Measurements from ENCODE around the gene PCAT6. TPM values are rescaled to one million over a fixed set of nuclear protein-coding genes. Genes with fewer than 3 reads are reported as not detected.

The PCAT6 gene
- total RNA-seq (2021) (0.84 and 1.7 TPM in 2 replicates), Bru-seq, nascent RNA (percentile 18 among the genes with signal in this experiment), BruChase-seq, experiment 1, labeled RNA remaining after a 2-hour chase (percentile 28 among the genes with signal in this experiment), BruChase-seq, experiment 2, labeled RNA remaining after a 6-hour chase (not detected)
- long read RNA-seq, partial matches to known transcripts, result 0 of 2 reads
- long read RNA-seq, other reads (novel, unspliced or antisense), result 2 of 2 reads

GRCh38 chr1:202810615-202811295 is at the start of gene PCAT6:
Gene PCAT6, plus strand, starts transcription at chr1:202810954.
- BruUV-seq (replicated peaks), result no TSS peak
- CTCF ChIA-PET, result no interaction called here
- no peak for TF ChIP-seq EZH2 (IDR thresholded peaks at IDR 0.05; ENCODE audit: borderline replicate concordance, low read depth, low read length, poor library complexity, severe bottlenecking)
- TF ChIP-seq, protein P1, sequence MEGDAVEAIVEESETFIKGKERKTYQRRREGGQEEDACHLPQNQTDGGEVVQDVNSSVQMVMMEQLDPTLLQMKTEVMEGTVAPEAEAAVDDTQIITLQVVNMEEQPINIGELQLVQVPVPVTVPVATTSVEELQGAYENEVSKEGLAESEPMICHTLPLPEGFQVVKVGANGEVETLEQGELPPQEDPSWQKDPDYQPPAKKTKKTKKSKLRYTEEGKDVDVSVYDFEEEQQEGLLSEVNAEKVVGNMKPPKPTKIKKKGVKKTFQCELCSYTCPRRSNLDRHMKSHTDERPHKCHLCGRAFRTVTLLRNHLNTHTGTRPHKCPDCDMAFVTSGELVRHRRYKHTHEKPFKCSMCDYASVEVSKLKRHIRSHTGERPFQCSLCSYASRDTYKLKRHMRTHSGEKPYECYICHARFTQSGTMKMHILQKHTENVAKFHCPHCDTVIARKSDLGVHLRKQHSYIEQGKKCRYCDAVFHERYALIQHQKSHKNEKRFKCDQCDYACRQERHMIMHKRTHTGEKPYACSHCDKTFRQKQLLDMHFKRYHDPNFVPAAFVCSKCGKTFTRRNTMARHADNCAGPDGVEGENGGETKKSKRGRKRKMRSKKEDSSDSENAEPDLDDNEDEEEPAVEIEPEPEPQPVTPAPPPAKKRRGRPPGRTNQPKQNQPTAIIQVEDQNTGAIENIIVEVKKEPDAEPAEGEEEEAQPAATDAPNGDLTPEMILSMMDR (conservative IDR thresholded peaks at IDR 0.05; ENCODE audit: low read depth, low read length), result no peak

DNA sequence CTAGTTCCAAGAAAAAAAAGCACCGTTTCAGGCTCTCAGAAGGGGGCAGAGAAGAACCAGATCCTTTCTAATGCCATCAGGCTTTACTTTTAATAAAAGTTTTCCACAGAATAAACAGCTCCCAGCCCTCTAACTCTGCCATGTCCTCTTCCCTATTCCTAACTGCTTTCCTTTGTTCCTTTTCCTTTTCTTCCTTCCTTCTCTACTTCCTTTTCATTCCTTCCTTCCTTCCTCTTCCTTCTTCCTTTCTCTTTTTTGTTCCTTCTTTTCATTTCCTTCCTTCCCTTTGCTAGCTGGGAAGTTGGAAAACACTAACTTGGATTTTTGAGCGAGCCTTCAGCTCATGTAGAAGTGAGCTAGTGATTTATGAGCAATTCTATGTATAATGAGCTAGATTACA is 48.7 kb upstream of the PCAT6 start:
- no peak overlapping the region for H3K4me3 ChIP-seq (ENCODE audit: low read depth, low read length, poor library complexity, severe bottlenecking)
- POLR2A ChIA-PET (ENCODE audit: low non-redundant PET), result interaction anchor here (0.7 kb wide), 1 partner anchor 21 kb away, joined by 3 read pairs; no protein-coding TSS in a partner anchor
- TF ChIP-seq EZH2 (IDR thresholded peaks at IDR 0.05; ENCODE audit: borderline replicate concordance, low read depth, low read length, poor library complexity, severe bottlenecking), result no peak
- TF ChIP-seq, protein P1 (conservative IDR thresholded peaks at IDR 0.05; ENCODE audit: low read depth, low read length), result no peak

More at GRCh38 chr1:202810615-202811295, at the start of gene PCAT6:
- DNase-seq (ENCODE audit: low spot score), result peak; percentile 97
- POLR2A ChIA-PET (ENCODE audit: low non-redundant PET), result no interaction called here
- H3K27me3 ChIP-seq (replicated peaks; ENCODE audit: insufficient read depth, low read depth, low read length, poor library complexity), result peaks cover 2% of the 10 kb centered on the region
- H3K36me3 ChIP-seq (ENCODE audit: insufficient read depth, low read length, poor library complexity, severe bottlenecking), result no peaks in the 10 kb centered on the region
- peak within 1 kb of the TSS; percentile 65 for H3K4me3 ChIP-seq (ENCODE audit: low read depth, low read length, poor library complexity, severe bottlenecking)
- H3K9me3 ChIP-seq (ENCODE audit: low read depth, low read length, poor library complexity, severe bottlenecking), result no peaks in the 10 kb centered on the region
- H3K4me1 ChIP-seq (ENCODE audit: insufficient read depth, low read length, poor library complexity, severe bottlenecking), result peaks cover 5% of the 10 kb centered on the region
- H3K27ac ChIP-seq (ENCODE audit: low read depth, low read length, poor library complexity, severe bottlenecking), result peak within 1 kb of the TSS; percentile 71
- intact Hi-C loops (cut with micrococcal nuclease; ENCODE audit: unreplicated experiment), result no loop called here

DNA sequence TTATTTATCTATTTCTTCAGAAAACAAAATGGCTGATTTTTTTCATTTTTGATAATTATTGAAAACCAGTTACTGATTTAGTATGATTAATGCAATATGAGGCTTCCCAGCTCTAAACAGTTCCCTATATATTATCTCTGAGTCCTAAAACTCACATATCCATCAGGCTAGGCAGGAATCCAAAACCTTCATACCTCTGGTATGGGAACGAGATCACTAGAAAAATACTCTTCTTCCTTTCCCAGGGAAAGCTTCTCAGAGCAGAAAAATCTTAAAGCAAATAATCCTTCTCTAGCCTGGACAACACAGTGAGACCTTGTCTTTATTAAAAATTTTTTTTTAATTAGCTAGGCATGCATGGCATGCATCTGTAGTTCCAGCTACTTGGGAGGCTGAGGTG is 45.0 kb upstream of the PCAT6 start:
- Histone ChIP-seq H3K4me1 (ENCODE audit: insufficient read depth, low read length, poor library complexity, severe bottlenecking) (peaks cover 8% of the 10 kb centered on the region), H3K27me3 (replicated peaks; ENCODE audit: insufficient read depth, low read depth, low read length, poor library complexity) (no peaks in the 10 kb centered on the region), H3K4me3 (ENCODE audit: low read depth, low read length, poor library complexity, severe bottlenecking) (no peak overlapping the region), H3K27ac (ENCODE audit: low read depth, low read length, poor library complexity, severe bottlenecking) (no peak overlapping the region), H3K9me3 (ENCODE audit: low read depth, low read length, poor library complexity, severe bottlenecking) (no peaks in the 10 kb centered on the region), H3K36me3 (ENCODE audit: insufficient read depth, low read length, poor library complexity, severe bottlenecking) (peaks cover 32% of the 10 kb centered on the region)
- intact Hi-C loops (cut with micrococcal nuclease; ENCODE audit: unreplicated experiment), result no loop called here
- no peak for DNase-seq (ENCODE audit: low spot score)
- no peak for TF ChIP-seq EZH2 (IDR thresholded peaks at IDR 0.05; ENCODE audit: borderline replicate concordance, low read depth, low read length, poor library complexity, severe bottlenecking)
- BruUV-seq (replicated peaks), result no TSS peak
- POLR2A ChIA-PET (ENCODE audit: low non-redundant PET), result no interaction called here
- CTCF ChIA-PET, result no interaction called here

More for the DNA sequence above, 48.7 kb upstream of the PCAT6 start:
- DNase-seq (ENCODE audit: low spot score), result peak; percentile 11
- no TSS peak for BruUV-seq (replicated peaks)
- Histone ChIP-seq H3K9me3 (ENCODE audit: low read depth, low read length, poor library complexity, severe bottlenecking) (no peaks in the 10 kb centered on the region), H3K27ac (ENCODE audit: low read depth, low read length, poor library complexity, severe bottlenecking) (no peak overlapping the region), H3K4me1 (ENCODE audit: insufficient read depth, low read length, poor library complexity, severe bottlenecking) (peaks cover 8% of the 10 kb centered on the region), H3K27me3 (replicated peaks; ENCODE audit: insufficient read depth, low read depth, low read length, poor library complexity) (no peaks in the 10 kb centered on the region), H3K36me3 (ENCODE audit: insufficient read depth, low read length, poor library complexity, severe bottlenecking) (peaks cover 50% of the 10 kb centered on the region)
- intact Hi-C loops (cut with micrococcal nuclease; ENCODE audit: unreplicated experiment), result no loop called here
- CTCF ChIA-PET, result interaction anchor here (0.6 kb wide), 1 partner anchor 70 kb away, joined by 3 read pairs; no protein-coding TSS in a partner anchor

Measured in A673 (cell line).